Measurements from ENCODE around the gene PRMT6.
"Not testable (repeated sequence)": the region's sequence is repeated elsewhere in the genome, so short reads cannot be mapped to it uniquely, and the experiment has no call there.

The PRMT6 gene

DNA sequence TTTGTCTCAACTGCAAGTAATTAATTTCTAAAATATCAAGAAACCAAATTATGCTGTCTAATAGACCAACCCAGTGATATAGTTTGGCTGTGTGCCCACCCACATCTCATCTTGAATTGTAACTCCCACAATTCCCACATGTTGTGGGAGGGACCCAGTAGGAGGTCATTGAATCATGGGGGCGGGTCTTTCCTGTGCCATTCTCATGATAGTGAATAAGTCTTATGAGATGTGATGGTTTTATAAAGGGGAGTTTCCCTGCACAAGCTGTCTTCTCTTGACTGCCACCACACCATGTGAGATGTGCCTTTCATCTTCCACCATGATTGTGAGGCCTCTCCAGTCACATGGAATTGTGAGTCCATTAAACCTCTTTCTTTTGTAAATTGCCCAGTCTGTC, 36.9 kb downstream of the PRMT6 start:
- DNase-seq (ENCODE audit: low read depth), result not testable (repeated sequence)

- DNase-seq (ENCODE audit: low read depth), result no peak
Observed at GRCh38 chr1:107095647-107096046, 39.2 kb downstream of the PRMT6 start.

GRCh38 chr1:107096690-107097089, 40.2 kb downstream of the PRMT6 start:
- DNase-seq (ENCODE audit: low read depth), result no peak

GRCh38 chr1:107098961-107099360, 42.5 kb downstream of the PRMT6 start:
- DNase-seq (ENCODE audit: low read depth), result no peak

DNA sequence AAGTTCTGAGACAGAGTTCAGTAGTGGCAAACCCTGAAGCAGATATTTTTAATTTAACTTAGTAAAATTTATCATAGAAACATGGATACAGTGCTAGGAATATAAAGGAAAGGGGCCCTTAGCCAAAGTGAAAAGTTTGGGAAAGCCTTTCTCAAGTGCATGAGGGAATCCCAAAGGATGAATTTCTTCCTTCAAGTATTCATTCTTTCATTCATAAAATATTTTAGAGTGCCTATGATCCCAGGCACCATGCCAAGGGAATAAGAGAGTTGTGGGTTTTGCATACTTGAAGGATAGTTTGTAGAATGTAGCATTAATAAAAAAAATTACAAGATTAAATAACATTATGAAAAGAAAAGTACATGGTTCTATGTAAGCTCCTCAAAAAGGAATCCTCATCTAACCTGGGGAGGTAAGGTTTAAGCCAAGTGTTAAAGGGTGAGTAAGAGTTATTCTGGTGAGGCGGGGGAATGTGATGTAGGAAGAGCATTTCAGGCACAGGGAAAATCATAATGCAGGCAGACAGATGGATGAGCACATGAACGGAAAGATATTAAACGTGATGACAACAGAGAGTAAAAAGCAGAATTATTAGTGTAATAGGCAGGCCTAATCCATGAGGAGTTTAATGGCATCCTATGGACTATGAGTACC, 44.0 kb downstream of the PRMT6 start:
- no peak for DNase-seq (ENCODE audit: low read depth)

- DNase-seq (ENCODE audit: low read depth), result no peak
Observed at GRCh38 chr1:107105914-107106313, 49.4 kb downstream of the PRMT6 start.
